Neural cell (in vitro differentiated cells): ENCODE results near the gene CANT1.

Source experiments
- EP300 ChIP-seq: fragments of 450-650 bp; conservative IDR thresholded peaks from 2 replicates; pipeline ENCODE4 v1.6.1; 2014; ENCODE audit warnings: antibody characterized with exemption, mild to moderate bottlenecking, moderate library complexity; ENCODE audit not compliant: poor library complexity, severe bottlenecking
- EZH2 ChIP-seq: fragments of 200-600, 300-800 bp; shearing (Covaris generic), sonication (generic); IDR thresholded peaks from 2 replicates; pipeline ENCODE4 v1.6.1; 2014; ENCODE audit warnings: antibody characterized with exemption, low read length, borderline replicate concordance, mild to moderate bottlenecking; ENCODE audit not compliant: insufficient read depth, poor library complexity, severe bottlenecking
- MXI1 ChIP-seq: fragments of 450-650 bp; conservative IDR thresholded peaks from 2 replicates; pipeline ENCODE4 v1.6.1; 2014; ENCODE audit warnings: antibody characterized with exemption, mild to moderate bottlenecking; ENCODE audit not compliant: poor library complexity, severe bottlenecking
- POLR2AphosphoS5 ChIP-seq: IDR thresholded peaks from 2 replicates; pipeline ENCODE4 v1.6.1; 2012
- RAD21 ChIP-seq: fragments of 450-650 bp; conservative IDR thresholded peaks from 2 replicates; pipeline ENCODE4 v1.6.1; 2014; ENCODE audit warnings: antibody characterized with exemption, mild to moderate bottlenecking, moderate library complexity
- SMC3 ChIP-seq: fragments of 450-650 bp; conservative IDR thresholded peaks from 2 replicates; pipeline ENCODE4 v1.6.1; 2014; ENCODE audit warnings: antibody characterized with exemption, mild to moderate bottlenecking, moderate library complexity; ENCODE audit not compliant: poor library complexity
- TAF1 ChIP-seq: IDR thresholded peaks from 2 replicates; pipeline ENCODE4 v1.6.1; 2012; ENCODE audit warnings: low read depth
- TF ChIP-seq, protein P1 (sequence below): fragments of 450-650 bp; IDR thresholded peaks from 2 replicates; pipeline ENCODE4 v1.5.1; 2014; ENCODE audit warnings: antibody characterized with exemption, mild to moderate bottlenecking, moderate library complexity; ENCODE audit not compliant: poor library complexity, severe bottlenecking
- TF ChIP-seq, protein P2 (sequence below): IDR thresholded peaks from 2 replicates; pipeline ENCODE4 v1.6.1; 2012; ENCODE audit warnings: borderline replicate concordance

DNA sequence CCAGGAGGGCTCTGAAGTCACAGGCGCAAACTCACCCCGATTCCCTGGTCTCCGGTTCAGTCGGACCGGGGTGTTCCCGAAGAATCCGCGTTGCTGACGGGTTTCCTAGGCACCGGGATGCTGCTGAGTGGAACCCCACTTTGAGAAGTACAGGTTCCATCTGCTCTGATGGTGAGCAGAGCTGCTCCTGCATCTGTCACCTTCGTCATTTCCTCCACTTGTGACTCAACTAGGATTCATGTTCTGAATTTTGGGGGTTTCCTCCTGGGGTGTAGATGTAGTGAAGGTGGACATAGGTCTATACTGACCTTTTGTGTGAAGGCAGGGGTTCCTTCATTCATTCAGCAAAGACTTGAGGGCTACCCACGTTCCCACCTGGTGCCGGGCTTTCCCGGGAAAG, 54.9 kb downstream of the CANT1 start:
- TF ChIP-seq RAD21 (no peak), POLR2AphosphoS5 (no peak), TAF1 (no peak), SMC3 (no peak), EZH2 (no peak), EP300 (no peak), MXI1 (no peak)
- TF ChIP-seq, protein P1, sequence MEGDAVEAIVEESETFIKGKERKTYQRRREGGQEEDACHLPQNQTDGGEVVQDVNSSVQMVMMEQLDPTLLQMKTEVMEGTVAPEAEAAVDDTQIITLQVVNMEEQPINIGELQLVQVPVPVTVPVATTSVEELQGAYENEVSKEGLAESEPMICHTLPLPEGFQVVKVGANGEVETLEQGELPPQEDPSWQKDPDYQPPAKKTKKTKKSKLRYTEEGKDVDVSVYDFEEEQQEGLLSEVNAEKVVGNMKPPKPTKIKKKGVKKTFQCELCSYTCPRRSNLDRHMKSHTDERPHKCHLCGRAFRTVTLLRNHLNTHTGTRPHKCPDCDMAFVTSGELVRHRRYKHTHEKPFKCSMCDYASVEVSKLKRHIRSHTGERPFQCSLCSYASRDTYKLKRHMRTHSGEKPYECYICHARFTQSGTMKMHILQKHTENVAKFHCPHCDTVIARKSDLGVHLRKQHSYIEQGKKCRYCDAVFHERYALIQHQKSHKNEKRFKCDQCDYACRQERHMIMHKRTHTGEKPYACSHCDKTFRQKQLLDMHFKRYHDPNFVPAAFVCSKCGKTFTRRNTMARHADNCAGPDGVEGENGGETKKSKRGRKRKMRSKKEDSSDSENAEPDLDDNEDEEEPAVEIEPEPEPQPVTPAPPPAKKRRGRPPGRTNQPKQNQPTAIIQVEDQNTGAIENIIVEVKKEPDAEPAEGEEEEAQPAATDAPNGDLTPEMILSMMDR: no peak
- TF ChIP-seq, protein P2, sequence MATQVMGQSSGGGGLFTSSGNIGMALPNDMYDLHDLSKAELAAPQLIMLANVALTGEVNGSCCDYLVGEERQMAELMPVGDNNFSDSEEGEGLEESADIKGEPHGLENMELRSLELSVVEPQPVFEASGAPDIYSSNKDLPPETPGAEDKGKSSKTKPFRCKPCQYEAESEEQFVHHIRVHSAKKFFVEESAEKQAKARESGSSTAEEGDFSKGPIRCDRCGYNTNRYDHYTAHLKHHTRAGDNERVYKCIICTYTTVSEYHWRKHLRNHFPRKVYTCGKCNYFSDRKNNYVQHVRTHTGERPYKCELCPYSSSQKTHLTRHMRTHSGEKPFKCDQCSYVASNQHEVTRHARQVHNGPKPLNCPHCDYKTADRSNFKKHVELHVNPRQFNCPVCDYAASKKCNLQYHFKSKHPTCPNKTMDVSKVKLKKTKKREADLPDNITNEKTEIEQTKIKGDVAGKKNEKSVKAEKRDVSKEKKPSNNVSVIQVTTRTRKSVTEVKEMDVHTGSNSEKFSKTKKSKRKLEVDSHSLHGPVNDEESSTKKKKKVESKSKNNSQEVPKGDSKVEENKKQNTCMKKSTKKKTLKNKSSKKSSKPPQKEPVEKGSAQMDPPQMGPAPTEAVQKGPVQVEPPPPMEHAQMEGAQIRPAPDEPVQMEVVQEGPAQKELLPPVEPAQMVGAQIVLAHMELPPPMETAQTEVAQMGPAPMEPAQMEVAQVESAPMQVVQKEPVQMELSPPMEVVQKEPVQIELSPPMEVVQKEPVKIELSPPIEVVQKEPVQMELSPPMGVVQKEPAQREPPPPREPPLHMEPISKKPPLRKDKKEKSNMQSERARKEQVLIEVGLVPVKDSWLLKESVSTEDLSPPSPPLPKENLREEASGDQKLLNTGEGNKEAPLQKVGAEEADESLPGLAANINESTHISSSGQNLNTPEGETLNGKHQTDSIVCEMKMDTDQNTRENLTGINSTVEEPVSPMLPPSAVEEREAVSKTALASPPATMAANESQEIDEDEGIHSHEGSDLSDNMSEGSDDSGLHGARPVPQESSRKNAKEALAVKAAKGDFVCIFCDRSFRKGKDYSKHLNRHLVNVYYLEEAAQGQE: no peak
